Lower leg skin (tissue), 3 donors: ENCODE results near the gene ACAD10.

Source experiments
- POLR2A ChIP-seq, 2 donors: fragments of 450-650 bp; IDR thresholded peaks; one replicate each; pipeline ENCODE4 v1.6.1; 2016 to 2017; ENCODE audit warnings: antibody characterized with exemption in 2 of 2, mild to moderate bottlenecking in 1 of 2, moderate library complexity in 1 of 2
- TF ChIP-seq, protein P1 (sequence below), 3 donors: fragments of 450-650 bp; IDR thresholded peaks; one replicate each; pipeline ENCODE4 v1.5.1; 2016; ENCODE audit warnings: antibody characterized with exemption in 3 of 3, mild to moderate bottlenecking in 3 of 3, moderate library complexity in 2 of 3

DNA sequence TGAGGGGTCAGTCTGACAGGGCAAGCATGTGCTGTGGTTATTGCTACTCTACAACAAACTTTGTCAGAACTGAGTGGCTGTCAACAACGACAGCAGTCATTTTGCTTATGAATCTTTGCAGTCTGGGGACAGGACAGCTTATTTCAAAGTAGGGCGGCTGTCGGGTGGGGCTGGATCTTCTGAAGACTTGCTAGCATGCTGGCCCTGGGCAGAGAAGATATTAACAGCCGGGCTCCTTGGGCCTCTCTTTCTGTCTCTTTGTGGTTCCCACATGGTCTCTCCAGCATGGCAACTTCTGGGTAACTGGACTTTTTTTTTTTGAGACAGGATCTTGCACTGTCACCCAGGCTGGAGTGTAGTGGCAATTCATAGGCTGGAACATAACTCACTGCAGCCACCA, 46.9 kb downstream of the ACAD10 start:
- TF ChIP-seq, protein P1, sequence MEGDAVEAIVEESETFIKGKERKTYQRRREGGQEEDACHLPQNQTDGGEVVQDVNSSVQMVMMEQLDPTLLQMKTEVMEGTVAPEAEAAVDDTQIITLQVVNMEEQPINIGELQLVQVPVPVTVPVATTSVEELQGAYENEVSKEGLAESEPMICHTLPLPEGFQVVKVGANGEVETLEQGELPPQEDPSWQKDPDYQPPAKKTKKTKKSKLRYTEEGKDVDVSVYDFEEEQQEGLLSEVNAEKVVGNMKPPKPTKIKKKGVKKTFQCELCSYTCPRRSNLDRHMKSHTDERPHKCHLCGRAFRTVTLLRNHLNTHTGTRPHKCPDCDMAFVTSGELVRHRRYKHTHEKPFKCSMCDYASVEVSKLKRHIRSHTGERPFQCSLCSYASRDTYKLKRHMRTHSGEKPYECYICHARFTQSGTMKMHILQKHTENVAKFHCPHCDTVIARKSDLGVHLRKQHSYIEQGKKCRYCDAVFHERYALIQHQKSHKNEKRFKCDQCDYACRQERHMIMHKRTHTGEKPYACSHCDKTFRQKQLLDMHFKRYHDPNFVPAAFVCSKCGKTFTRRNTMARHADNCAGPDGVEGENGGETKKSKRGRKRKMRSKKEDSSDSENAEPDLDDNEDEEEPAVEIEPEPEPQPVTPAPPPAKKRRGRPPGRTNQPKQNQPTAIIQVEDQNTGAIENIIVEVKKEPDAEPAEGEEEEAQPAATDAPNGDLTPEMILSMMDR (IDR thresholded peaks at IDR 0.05) = no peak
- TF ChIP-seq POLR2A (IDR thresholded peaks at IDR 0.05) = no peak
